Activated CD8-positive, alpha-beta memory T cell treated with anti-CD3 and anti-CD28 coated beads, Interleukin-2, amount 50 U/mL, for 24 hours (primary cell): ENCODE data around the gene GPD1L.
"Not testable (repeated sequence)": the region's sequence is repeated elsewhere in the genome, so short reads cannot be mapped to it uniquely, and the experiment has no call there.

Experiments used
- DNase-seq: peaks from one replicate; pipeline ENCODE4 v3.0.0-alpha.2; 2020; ENCODE audit errors: extremely low read depth

The GPD1L gene

GRCh38 chr3:32106132-32106928, at the start of gene GPD1L:
TSS of gene GPD1L (plus strand) at chr3:32106620. CDS start at chr3:32106712, 92 bp downstream.
- peak; percentile 75 for DNase-seq

DNA sequence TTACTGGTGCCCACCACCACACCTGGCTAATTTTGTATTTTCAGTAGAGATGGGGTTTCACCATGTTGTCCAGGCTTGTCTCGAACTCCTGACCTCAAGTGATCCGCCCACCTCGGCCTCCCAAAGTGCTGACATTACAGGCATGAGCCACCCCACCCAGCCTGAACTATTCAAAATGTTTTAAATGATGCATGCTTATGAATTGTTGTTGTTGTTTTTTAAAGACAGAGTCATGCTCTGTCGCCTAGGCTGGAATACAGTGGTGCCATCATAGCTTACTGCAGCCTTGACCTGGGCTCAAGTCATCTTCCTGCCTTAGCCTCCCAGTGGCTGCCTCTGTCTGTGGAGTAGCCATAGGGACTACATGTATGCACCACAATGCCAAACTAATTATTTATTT, 48.0 kb upstream of the GPD1L start:
- DNase-seq: not testable (repeated sequence)

- no peak for DNase-seq
Measured at GRCh38 chr3:32062950-32063582, 43.4 kb upstream of the GPD1L start.

GRCh38 chr3:32066686-32067085, 39.7 kb upstream of the GPD1L start:
- DNase-seq: no peak

DNA sequence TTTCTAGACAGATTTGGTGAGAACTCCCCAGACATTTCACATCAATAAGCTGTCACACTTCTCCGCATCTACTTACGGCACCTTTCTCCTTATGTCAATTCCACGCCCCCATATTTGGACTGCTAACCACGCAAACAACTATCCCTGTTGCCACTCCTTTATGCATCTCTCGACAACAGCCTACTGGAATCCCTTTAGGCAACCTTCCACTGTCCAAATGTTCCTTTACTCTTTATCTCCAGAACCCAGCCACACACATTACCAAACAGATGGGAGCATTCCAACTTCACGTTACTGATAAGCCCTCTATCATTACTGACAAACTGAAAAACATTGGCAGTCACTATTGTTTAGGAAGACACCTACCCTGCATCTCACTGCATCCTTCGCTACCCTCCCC, 32.2 kb upstream of the GPD1L start:
- DNase-seq: not testable (repeated sequence)

GRCh38 chr3:32076566-32076965, 29.9 kb upstream of the GPD1L start:
- DNase-seq: no peak

DNA sequence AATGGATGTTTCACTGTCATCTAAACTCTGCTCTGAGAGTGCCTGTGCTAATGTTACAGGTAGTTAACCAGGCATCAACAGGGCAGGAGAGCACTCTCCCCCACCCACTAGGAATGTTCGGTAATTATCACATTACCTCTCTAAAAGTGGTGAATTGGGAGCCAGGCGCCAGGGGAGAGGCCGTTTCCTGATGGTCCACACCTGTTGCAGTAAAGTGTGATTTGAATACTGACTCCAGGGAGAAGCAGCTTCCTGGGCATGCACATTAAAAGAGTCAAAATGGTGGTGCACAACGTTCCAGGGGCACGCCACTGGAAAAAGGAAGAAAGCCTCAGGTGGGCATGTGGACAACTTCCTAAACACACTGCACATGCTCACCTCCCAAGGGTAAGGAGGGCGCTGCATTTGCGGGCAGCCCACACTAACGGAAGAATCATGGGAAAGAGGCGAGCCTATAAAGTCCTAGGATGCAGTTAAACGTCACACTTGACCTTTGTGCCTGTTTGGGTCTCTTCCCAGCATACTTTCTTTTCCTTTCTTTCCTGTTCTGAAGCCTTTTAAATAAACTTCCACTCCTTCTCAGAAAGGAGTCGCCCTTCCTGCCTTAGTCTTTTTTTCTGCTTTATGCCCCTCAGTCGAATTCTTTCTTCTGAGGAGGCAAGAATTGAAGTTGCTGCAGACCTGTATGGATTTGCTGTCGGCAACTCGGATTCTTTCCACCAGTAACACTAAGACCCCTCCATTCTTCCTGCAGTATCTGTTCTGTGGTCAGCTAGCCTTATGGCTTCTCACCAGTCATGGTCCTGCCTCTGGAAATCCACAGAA, 28.9 kb upstream of the GPD1L start:
- DNase-seq: no peak

- DNase-seq: no peak
Measured at GRCh38 chr3:32078085-32078634, 28.3 kb upstream of the GPD1L start.

DNA sequence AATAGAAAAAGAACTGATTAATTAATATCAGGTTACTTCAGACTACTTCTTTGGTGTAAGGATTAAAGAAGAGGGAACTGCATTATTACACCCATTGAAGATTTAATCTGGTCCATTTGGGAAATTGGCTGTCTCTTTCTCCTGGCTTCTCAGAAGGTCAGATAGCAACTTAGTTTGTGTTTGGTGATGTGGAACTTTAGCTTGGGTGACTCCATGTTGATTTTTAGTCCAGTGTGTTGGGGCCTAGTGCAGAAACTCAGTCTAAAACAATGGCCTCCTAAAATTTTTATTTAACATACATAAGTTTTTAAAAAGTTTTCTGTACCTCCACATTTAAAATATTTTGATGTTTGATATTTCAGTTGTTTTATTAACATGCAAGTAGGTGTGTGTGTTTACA, 27.6 kb upstream of the GPD1L start:
- DNase-seq: no peak

- DNase-seq: no peak
Measured at GRCh38 chr3:32082721-32083120, 23.7 kb upstream of the GPD1L start.

- no peak for DNase-seq
Measured at GRCh38 chr3:32083702-32084270, 22.6 kb upstream of the GPD1L start.

GRCh38 chr3:32084870-32085269, 21.6 kb upstream of the GPD1L start:
- no peak for DNase-seq

DNA sequence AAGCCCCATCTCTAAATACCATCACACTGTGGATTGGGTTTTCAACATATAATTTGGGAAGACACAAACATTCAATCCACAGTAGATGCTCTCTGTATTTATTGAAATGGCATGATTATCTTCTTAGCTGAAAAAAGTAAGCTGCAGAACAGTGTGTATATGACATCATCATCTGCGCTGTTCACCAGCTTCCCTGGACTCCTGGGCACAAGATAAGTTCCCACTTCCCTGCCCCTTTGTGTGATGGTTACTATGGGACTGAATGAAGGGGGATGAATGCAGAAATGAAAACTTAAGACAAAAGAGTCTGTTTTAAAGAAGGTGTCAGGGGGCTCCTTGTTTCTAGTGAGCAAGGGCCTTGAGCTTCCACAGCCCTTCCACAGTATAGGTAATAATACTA, 20.0 kb upstream of the GPD1L start:
- no peak for DNase-seq

- no peak for DNase-seq
Measured at GRCh38 chr3:32089476-32089875, 16.9 kb upstream of the GPD1L start.

GRCh38 chr3:32093204-32093603, 13.2 kb upstream of the GPD1L start:
- no peak for DNase-seq

- DNase-seq: no peak
Measured at GRCh38 chr3:32095431-32095830, 11.0 kb upstream of the GPD1L start.

- no peak for DNase-seq
Measured at GRCh38 chr3:32097768-32098167, 8.7 kb upstream of the GPD1L start.

DNA sequence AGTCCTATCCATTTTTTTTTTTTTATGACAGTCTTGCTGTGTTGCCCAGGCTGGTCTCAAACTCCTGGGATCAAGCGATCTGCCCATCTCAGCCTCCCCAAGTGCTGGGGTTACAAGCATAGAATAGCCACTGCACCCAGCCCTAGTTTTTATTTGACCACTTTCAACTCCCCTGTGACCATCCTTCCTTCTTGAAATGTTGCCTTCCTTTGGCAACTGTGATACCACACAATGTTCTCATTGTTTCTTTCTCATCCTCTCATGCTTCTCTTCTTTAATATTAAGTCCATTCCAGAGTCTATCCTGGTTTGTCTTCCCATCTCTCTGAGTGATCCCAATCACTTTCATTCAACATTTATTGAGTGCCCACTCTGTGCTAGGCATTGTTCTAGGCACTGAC, 7.9 kb upstream of the GPD1L start:
- no peak for DNase-seq

- no peak for DNase-seq
Measured at GRCh38 chr3:32100465-32100864, 6.0 kb upstream of the GPD1L start.

DNA sequence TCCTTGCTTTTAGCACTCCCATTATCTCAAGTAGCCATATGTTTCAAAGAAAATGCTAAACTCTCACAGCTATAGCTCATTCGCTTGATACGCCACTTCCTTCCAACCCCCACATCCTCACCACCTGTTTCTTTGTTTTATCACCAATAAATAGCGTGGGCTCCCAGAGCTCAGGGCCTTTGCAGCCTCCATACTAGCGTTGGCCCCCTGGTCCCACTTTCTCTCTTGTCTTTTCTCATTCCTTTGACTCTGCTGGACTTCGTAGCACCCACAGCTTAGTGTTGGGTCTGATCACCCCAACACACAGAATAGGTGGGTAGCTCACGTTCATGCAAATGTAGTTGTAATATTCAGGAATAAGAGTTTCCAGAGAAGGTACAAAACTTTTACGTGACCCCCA, 4.1 kb upstream of the GPD1L start:
- no peak for DNase-seq

DNA sequence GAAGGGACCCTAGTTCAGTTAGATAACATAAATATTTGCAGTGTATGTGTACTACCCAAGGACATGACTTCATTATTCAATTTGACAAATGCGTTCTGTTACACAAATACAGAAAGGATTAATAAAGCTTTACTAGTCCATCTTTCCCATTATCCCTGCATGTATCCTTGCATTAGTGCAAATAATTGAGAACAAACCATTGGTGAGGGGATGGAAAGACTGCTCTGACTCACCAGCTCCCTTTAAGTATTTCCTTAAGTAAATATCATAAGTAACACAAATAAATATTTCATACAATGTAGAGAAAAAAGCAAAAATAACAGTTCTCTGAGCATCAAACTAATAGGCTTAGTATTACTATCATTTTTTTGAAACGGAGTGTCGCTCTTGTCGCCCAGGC, 1.9 kb upstream of the GPD1L start:
- no peak for DNase-seq
